Stromal cell of bone marrow (primary cell): ENCODE measurements around the gene NODAL.
"Not testable (repeated sequence)": the region's sequence is repeated elsewhere in the genome, so short reads cannot be mapped to it uniquely, and the experiment has no call there.

Source experiments
- DNase-seq: peaks from one replicate; pipeline ENCODE4 v3.0.0-alpha.2; 2012; ENCODE audit warnings: low read depth

The NODAL gene

GRCh38 chr10:70441161-70441894 is at the start of gene NODAL:
Gene NODAL, minus strand, starts transcription at chr10:70441681. Its CDS starts 14 bp downstream, at chr10:70441667.
- DNase-seq: no peak

DNA sequence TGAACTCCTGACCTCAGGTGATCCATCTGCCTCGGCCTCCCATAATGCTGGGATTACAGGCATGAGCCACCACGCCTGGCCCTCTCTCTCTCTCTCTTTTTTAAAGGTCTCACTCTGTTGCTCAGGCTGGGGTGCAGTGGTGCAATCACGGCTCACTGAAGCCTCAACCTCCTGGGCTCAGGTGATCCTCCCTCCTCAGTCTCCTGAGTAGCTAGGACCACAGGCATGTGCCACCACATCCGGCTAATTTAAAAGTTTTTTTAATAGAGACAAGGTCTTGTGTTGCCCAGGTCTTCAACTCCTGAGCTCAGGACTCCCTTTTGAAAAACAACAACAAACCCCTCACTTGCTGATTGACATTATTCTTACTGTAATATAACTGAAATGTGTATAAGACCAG is 48.7 kb upstream of the NODAL start:
- no peak for DNase-seq

- DNase-seq: no peak
Observed at GRCh38 chr10:70487824-70488223, 46.3 kb upstream of the NODAL start.

GRCh38 chr10:70483872-70484271 is 42.4 kb upstream of the NODAL start:
- DNase-seq: not testable (repeated sequence)

- no peak for DNase-seq
Observed at GRCh38 chr10:70482982-70483760, 41.7 kb upstream of the NODAL start.

- no peak for DNase-seq
Observed at GRCh38 chr10:70481831-70482530, 40.5 kb upstream of the NODAL start.

DNA sequence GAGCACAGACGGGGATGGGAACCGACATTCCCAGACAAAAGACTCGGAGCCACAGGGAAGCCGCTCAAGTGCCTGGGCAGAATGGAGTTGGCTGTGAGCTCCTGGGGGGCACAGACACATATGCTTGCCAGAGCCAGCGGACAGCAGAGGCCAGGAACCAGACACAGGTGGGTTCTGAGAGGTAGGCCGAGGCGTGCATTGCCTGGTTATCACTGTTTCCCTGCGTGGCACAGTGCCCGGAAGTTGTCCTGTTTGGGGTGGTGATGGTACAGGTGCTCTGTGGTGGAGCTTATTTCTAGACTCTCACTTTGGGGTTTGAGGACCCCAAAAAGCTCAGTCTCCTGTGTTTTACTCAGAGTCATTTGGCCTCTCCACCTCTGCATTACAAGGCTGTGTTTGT is 39.6 kb upstream of the NODAL start:
- DNase-seq: no peak

- no peak for DNase-seq
Observed at GRCh38 chr10:70480239-70480861, 38.9 kb upstream of the NODAL start.

DNA sequence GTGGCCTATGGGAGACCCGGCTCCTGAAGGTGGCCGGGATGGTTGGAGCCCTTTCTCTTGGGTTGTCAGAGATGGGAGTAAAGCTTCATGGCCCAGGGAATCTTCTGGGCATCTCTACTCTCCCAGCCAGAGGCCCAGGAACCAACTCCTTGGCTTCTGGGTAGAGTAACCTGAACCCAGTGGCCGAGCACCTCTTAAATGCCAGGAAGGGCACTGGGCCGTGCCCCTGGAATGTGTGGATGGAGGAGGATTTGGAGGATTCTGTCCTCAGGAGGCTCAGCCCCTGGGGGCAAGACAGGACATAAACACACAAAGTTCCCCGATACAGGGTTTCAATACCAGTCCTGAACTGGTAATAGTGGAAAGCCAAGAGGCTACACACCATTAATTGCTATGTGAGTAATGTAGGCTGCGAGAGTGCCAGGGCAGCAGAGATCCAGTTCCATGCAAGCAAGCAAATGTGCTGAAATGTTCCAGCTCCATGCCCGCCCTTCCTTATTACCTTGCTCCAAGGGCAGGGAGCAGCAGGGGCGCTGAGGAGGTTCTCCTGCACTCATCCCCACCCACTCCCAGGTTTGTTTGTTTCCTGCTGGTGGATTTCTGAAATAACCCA is 38.3 kb upstream of the NODAL start:
- DNase-seq: no peak

- DNase-seq: no peak
Observed at GRCh38 chr10:70479165-70479581, 37.7 kb upstream of the NODAL start.

DNA sequence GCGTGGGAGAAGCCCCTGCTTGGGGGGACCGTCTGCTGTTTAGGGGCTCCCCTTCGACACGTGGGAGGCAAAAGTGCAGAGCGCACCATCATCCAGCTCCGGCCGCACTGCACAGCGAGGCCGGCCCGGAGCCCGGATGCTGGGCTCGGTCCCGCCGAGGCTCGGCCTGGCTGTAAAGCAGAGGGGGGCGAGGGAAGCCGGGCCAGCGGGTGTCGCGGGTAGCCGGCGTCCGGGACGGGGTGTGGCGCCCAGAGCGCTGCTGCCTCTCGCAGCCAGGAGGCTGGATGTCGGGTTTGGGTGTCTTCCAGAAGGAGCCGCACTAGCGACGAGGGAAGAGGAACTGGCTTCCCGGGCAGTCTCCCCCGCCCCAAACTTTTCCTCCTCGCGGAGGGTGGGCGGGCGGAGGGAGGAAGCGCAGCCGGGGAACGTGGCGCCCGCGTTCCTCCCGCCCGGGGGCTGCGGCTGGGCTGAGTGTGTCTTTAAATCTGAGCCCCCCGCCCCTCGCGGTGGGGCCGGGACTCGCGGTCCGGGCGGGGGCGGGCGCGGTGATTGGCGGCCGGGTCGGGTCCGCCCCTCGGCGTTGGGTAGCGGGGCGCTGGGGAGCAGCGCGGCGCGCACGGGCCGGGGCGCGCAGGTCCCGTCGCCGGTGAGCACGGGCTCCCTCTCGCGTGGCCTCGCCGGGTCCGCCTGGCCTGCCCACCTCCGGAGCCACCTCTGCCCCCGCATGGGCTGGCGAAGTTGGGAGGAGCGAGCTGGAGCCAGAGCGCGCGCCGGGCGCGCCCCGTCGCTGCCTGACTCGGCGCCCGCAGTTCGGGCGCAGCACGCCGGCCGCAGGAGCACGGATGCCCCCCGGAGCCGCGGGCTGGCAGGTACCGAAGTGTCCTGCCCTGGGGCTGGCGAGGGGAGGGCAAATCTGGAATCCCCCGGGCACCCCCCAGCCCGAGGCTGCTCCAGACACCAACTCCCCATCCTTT is 37.0 kb upstream of the NODAL start, which contains the start of gene PALD1:
TSS of gene PALD1 (plus strand) at position 577 of the 974 bp plus-strand sequence. CDS start 47,185 bp downstream, outside the sequence.
- no peak for DNase-seq

DNA sequence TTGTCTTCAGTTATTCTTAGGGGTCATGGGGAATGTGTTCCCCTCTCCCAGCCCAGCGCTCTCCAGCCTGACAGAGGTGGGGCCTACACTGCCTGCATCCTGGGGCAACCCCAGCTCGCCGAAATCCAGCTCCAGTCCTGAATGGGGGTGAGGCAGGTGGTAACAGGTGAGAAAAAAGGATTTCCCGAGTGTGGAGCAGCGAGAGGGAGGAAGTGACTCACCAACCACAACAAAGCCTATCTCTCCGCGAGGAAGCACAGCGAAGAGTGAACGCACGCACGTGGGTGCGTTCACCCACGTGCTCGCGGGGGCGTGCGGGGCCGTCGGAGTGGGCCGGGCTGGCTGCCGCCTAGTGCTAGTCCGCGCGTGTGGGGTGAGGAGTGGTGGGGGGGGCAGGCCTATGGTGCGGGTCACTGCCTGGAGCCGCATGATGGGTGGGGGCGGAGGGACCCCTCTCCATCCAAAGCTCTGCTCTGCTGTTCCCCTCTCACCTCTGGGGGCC is 36.2 kb upstream of the NODAL start:
- DNase-seq: no peak

- DNase-seq: no peak
Observed at GRCh38 chr10:70476249-70477035, 35.0 kb upstream of the NODAL start.

- DNase-seq: no peak
Observed at GRCh38 chr10:70475661-70476060, 34.2 kb upstream of the NODAL start.

GRCh38 chr10:70474780-70475179 is 33.3 kb upstream of the NODAL start:
- DNase-seq: no peak

DNA sequence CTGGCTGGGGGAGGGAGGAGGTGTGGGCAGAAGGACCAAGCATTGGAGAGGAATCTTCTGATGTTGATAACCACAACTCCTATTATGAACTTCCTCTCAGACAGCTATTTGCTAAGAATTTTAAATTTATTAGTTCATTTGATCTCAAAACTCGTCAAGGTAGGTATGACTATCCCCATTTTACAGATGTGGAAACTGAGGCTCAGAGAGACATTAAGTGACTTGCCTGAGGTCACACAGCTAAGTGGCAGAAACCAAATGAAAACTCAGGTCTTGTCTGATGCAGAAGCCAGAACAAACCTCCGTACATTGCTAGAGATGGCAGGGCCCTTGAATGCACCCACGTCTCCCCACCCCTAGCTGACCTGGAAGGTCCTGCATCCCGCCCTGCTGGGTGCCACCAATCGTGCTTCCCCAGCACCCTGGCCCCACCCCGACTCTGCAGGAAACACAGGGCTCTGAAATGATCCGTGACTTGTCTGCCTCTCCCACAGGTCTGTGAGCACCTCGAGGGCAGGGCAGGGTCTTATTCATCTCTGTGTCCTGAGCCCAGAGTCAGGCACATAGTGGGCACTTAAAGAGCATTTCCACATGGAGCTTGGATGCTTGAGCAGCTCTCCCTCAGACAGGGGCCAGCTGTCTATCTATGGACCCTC is 31.4 kb upstream of the NODAL start:
- DNase-seq: no peak

DNA sequence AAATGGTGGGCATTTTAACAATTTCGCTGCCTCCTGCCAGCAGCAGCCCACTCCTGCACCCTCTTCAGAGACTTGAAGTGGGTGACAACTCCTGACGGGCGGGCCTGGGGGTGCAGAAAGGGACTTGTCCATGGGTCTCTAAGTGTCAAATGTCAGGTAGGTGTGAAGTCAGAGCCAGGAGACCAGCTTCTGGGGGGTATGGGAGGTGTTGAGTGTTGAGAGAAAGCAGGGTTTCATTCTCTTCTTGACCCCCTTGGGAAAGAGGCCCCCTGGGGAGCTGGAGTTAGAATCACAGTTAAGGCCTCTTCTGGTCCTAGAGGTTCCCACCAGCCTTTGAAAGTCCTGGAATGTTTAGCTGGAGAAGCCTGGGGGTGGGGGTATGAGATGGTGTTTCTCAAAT is 25.5 kb upstream of the NODAL start:
- DNase-seq: no peak

DNA sequence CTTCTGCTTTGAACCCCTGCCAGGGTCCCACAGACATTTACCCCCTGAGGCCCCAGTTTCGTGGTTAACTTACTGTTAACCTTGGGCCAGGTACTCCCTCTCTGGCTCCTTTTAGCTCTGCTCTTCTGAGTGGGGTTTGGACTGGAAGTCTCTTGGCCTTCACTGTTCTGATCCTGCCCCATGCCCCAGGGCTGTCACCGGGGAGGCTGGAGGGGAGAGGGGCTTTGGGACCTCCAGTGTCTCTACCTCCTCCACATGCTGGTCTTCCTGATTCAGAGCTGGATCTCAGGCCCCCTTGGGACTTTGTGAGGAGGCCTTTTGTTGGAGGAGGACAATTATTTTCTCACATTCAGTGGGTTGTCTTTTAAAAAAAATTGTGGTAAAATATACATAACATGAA is 24.4 kb upstream of the NODAL start:
- no peak for DNase-seq

GRCh38 chr10:70465278-70465677 is 23.8 kb upstream of the NODAL start:
- DNase-seq: no peak
